ENCODE measurements around the gene CNTF. TPM values are rescaled to one million over a fixed set of nuclear protein-coding genes. Genes with fewer than 3 reads are reported as not detected.

The CNTF gene
- total and polyA plus RNA-seq, 2 experiments from 2014 or later: 0.24 to 1.8 TPM

DNA sequence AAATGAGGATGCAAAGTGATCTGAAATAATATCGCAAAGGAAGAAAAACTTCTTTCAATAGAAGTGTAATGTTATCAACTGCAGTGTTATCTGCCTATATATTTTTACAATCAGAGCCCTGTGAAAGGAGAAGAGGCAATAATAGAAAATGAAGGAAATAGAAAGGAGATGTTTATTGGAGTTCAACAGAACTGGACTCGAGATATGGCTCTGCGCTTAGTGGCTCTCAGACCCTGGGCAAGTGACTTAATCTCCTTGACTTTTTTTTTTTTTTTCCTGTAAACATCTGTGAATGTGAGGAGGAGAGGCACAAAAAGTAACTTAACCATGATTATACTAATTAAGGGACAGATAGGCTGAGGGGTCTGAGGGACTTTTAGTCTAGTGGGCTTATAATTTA is 18.9 kb downstream of the CNTF start:
- peaks cover 3% of the 10 kb centered on the region; the same call in 1 of the 2 replicates for H3K27me3 ChIP-seq (ENCODE audit: insufficient read depth)
- H3K9me2 ChIP-seq (ENCODE audit: insufficient read depth): 0 out of 2 replicates have a peak, but pooled peaks cover 5% of the 10 kb centered on the region
- H2AFZ ChIP-seq: peak overlapping the region; percentile 59; the same call in 1 of the 2 replicates
- DNase-seq (ENCODE audit: low spot score) (no peak), ATAC-seq (no peak)
- no peaks in the 10 kb centered on the region for H4K20me1 ChIP-seq (replicated peaks; ENCODE audit: insufficient read depth)
- H3K4me2 ChIP-seq: no peak overlapping the region
- no peak overlapping the region for H3K27ac ChIP-seq (ENCODE audit: low read depth)
- Mint-ChIP-seq H3K27me3 (ENCODE audit: insufficient read depth, low read depth, poor library complexity) (peaks cover 6% of the 10 kb centered on the region), H3K4me3 (no peak overlapping the region), H3K4me1 (no peaks in the 10 kb centered on the region), H3K36me3 (ENCODE audit: low read depth) (peaks cover 5% of the 10 kb centered on the region), H3K9me3 (peaks cover 24% of the 10 kb centered on the region), H3K27ac (no peak overlapping the region)
- H3K36me3 ChIP-seq (ENCODE audit: insufficient read depth): no peaks in the 10 kb centered on the region
- TF ChIP-seq ZNF331 (CRISPR knock-in tag; IDR thresholded peaks at IDR 0.05; ENCODE audit: low read depth) (no peak), CREB1 (CRISPR knock-in tag; IDR thresholded peaks at IDR 0.05; ENCODE audit: low read depth) (no peak), STAT1 (IDR thresholded peaks at IDR 0.05; ENCODE audit: unreplicated experiment) (no peak), REST (IDR thresholded peaks at IDR 0.05; ENCODE audit: unreplicated experiment) (no peak)
- H3F3A ChIP-seq (replicated peaks; ENCODE audit: low read depth): no peaks in the 10 kb centered on the region
- H3K4me3 ChIP-seq: no peak overlapping the region
- H3K79me2 ChIP-seq (replicated peaks; ENCODE audit: insufficient read depth): no peaks in the 10 kb centered on the region
- no peaks in the 10 kb centered on the region for H3K4me1 ChIP-seq (ENCODE audit: insufficient read depth)

GRCh38 chr11:58641803-58642581 is 19.5 kb downstream of the CNTF start:
- H3K9me2 ChIP-seq (ENCODE audit: insufficient read depth): 0 out of 2 replicates have a peak, but pooled peaks cover 5% of the 10 kb centered on the region
- no peaks in the 10 kb centered on the region for H4K20me1 ChIP-seq (replicated peaks; ENCODE audit: insufficient read depth)
- ATAC-seq (no peak), DNase-seq (ENCODE audit: low spot score) (no peak)
- no peak overlapping the region for H3K4me2 ChIP-seq
- H3K4me1 Mint-ChIP-seq: no peaks in the 10 kb centered on the region
- no peaks in the 10 kb centered on the region for H3K36me3 ChIP-seq (ENCODE audit: insufficient read depth)
- no peak overlapping the region for H2AFZ ChIP-seq
- no peaks in the 10 kb centered on the region for H3F3A ChIP-seq (replicated peaks; ENCODE audit: low read depth)
- no peak overlapping the region for H3K4me3 ChIP-seq
- peaks cover 9% of the 10 kb centered on the region for H3K36me3 Mint-ChIP-seq (ENCODE audit: low read depth)
- H3K27ac Mint-ChIP-seq: no peak overlapping the region
- H3K79me2 ChIP-seq (replicated peaks; ENCODE audit: insufficient read depth): no peaks in the 10 kb centered on the region
- H3K27me3 Mint-ChIP-seq (ENCODE audit: insufficient read depth, low read depth, poor library complexity): peaks cover 6% of the 10 kb centered on the region
- H3K4me3 Mint-ChIP-seq: no peak overlapping the region
- H3K4me1 ChIP-seq (ENCODE audit: insufficient read depth): no peaks in the 10 kb centered on the region
- no peak overlapping the region for H3K27ac ChIP-seq (ENCODE audit: low read depth)
- peaks cover 30% of the 10 kb centered on the region for H3K9me3 Mint-ChIP-seq
- peaks cover 3% of the 10 kb centered on the region; the same call in 1 of the 2 replicates for H3K27me3 ChIP-seq (ENCODE audit: insufficient read depth)
- no peak for TF ChIP-seq EZH2 (IDR thresholded peaks at IDR 0.05; ENCODE audit: low read depth, unreplicated experiment)
- no peak for TF ChIP-seq JUNB (IDR thresholded peaks at IDR 0.05; ENCODE audit: unreplicated experiment)
- TF ChIP-seq POLR2AphosphoS5 (IDR thresholded peaks at IDR 0.05; ENCODE audit: low read depth): no peak
- TF ChIP-seq CTCF (conservative IDR thresholded peaks at IDR 0.05; ENCODE audit: low read depth in 2 of 2): no peak
- no peak for TF ChIP-seq NANOG (IDR thresholded peaks at IDR 0.05; ENCODE audit: borderline replicate concordance)
- no peak for TF ChIP-seq ZNF114 (CRISPR knock-in tag; IDR thresholded peaks at IDR 0.05)

Data from GM23338 (cell line).